ENCODE results near the gene PPOX. TPM values are rescaled to one million over a fixed set of nuclear protein-coding genes. Genes with fewer than 3 reads are reported as not detected.

PPOX gene
- total RNA-seq, 4 donors from 2014 or later = 12.8 to 22.1 (median 15.8) TPM

GRCh38 chr1:161137881-161138280 is 28.3 kb upstream of the PPOX start:
- no peak for DNase-seq (ENCODE audit: extremely low spot score)
- Histone ChIP-seq H3K4me3 (no peak overlapping the region), H3K9me3 (no peaks in the 10 kb centered on the region), H3K27ac (replicated peaks in 1 of 4) (no peak overlapping the region), H3K4me1 (peaks cover 12 to 28% (median 19%) of the 10 kb centered on the region in 4 donors), H3K36me3 (no peaks in the 10 kb centered on the region), H3K27me3 (no peaks in the 10 kb centered on the region)
- 66% methylated on average over 3 of the region's 3 CpGs for WGBS
- intact Hi-C loops (cut with DNase I) = no loop called here
- TF ChIP-seq EP300 (IDR thresholded peaks at IDR 0.05) (no peak), POLR2A (IDR thresholded peaks at IDR 0.05; ENCODE audit: low read depth) (no peak), POLR2AphosphoS5 (IDR thresholded peaks at IDR 0.05) (no peak)
- TF ChIP-seq, protein P1, sequence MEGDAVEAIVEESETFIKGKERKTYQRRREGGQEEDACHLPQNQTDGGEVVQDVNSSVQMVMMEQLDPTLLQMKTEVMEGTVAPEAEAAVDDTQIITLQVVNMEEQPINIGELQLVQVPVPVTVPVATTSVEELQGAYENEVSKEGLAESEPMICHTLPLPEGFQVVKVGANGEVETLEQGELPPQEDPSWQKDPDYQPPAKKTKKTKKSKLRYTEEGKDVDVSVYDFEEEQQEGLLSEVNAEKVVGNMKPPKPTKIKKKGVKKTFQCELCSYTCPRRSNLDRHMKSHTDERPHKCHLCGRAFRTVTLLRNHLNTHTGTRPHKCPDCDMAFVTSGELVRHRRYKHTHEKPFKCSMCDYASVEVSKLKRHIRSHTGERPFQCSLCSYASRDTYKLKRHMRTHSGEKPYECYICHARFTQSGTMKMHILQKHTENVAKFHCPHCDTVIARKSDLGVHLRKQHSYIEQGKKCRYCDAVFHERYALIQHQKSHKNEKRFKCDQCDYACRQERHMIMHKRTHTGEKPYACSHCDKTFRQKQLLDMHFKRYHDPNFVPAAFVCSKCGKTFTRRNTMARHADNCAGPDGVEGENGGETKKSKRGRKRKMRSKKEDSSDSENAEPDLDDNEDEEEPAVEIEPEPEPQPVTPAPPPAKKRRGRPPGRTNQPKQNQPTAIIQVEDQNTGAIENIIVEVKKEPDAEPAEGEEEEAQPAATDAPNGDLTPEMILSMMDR (IDR thresholded peaks at IDR 0.05) = no peak

- TF ChIP-seq POLR2A (IDR thresholded peaks at IDR 0.05; ENCODE audit: low read depth) (no peak), EP300 (IDR thresholded peaks at IDR 0.05) (no peak), POLR2AphosphoS5 (IDR thresholded peaks at IDR 0.05) (no peak)
- TF ChIP-seq, protein P1 (IDR thresholded peaks at IDR 0.05) = no peak
- Histone ChIP-seq H3K4me1 (peaks cover 12 to 27% (median 17%) of the 10 kb centered on the region in 4 donors), H3K27ac (replicated peaks in 1 of 4) (no peak overlapping the region), H3K4me3 (no peak overlapping the region), H3K27me3 (no peaks in the 10 kb centered on the region), H3K9me3 (no peaks in the 10 kb centered on the region), H3K36me3 (no peaks in the 10 kb centered on the region)
- intact Hi-C loops (cut with DNase I) = no loop called here
- no peak for DNase-seq (ENCODE audit: extremely low spot score)
- WGBS = 72% methylated on average over 1 of the region's 1 CpG
Observed at GRCh38 chr1:161138431-161138830, 27.8 kb upstream of the PPOX start.

DNA sequence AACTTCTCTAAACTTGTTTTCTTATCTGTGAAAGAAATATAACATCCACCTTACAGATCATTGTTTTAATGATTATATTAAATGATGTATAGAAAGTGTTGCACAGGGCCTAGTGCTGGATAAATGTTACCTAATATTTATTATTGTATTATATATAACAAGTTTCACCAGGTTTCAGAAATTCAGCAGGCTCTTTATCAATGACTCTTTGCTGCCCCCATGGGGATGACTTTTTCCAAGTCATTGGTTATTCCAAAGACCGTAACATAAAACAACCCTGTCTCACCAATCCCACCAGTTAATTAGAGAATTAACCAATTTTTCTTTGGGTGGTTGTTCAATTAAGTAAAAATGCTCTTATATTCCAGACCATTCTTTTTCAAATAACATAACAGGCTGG is 26.5 kb upstream of the PPOX start:
- Histone ChIP-seq H3K4me3 (no peak overlapping the region), H3K27ac (replicated peaks in 1 of 4) (no peak overlapping the region), H3K36me3 (no peaks in the 10 kb centered on the region), H3K9me3 (no peaks in the 10 kb centered on the region), H3K27me3 (no peaks in the 10 kb centered on the region), H3K4me1 (peaks cover 0 to 13% (median 4%) of the 10 kb centered on the region in 4 donors)
- 33% methylated on average over 1 of the region's 1 CpG for WGBS
- DNase-seq (ENCODE audit: extremely low spot score) = no peak
- no peak for TF ChIP-seq POLR2AphosphoS5 (IDR thresholded peaks at IDR 0.05)
- TF ChIP-seq, protein P1 (IDR thresholded peaks at IDR 0.05) = peak; percentile 24 to 47 (median 41)
- no peak for TF ChIP-seq EP300 (IDR thresholded peaks at IDR 0.05)
- intact Hi-C loops (cut with DNase I) = no loop called here

DNA sequence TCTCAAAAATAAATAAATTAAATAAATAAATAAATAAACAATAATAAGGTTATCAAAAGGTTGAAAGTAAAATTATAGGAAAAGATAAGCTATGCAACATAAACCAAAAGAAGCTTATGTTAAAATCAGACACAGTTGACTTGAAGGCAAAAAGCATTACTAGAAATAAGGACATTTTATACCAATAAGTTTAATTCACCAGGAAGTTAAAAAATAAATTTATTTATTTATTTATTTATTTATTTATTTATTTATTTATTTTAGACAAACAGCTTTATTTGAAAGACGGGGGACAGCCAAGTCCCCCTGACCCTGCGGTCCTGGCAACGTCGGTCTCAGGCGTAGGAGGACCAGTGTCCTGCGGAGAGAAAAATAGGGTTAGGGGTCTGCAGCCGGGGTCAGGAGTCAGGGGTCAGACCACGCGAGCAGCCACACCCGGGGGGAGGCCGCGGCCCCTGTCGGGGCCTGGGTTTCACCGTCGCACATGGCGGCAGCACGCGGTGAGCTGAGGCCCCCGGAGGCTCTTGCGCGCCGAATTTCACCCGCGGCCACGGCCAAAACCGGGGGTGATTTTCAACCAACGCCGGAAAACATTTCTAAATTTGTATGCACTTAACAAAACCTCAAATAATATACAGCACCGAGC is 25.3 kb upstream of the PPOX start:
- DNase-seq (ENCODE audit: extremely low spot score) = no peak
- Histone ChIP-seq H3K27me3 (no peaks in the 10 kb centered on the region), H3K36me3 (no peaks in the 10 kb centered on the region), H3K4me1 (peaks cover 0 to 11% (median 1%) of the 10 kb centered on the region in 4 donors), H3K4me3 (no peak overlapping the region), H3K27ac (replicated peaks in 1 of 4) (no peak overlapping the region), H3K9me3 (no peaks in the 10 kb centered on the region)
- 93% methylated on average over 29 of the region's 29 CpGs for WGBS
- no peak for TF ChIP-seq POLR2A (IDR thresholded peaks at IDR 0.05; ENCODE audit: low read depth)
- TF ChIP-seq, protein P1 (IDR thresholded peaks at IDR 0.05) = no peak
- intact Hi-C loops (cut with DNase I) = no loop called here

- no peaks in the 10 kb centered on the region for H3K4me1 ChIP-seq
- WGBS = 77% methylated on average over 3 of the region's 3 CpGs
- H3K27me3 ChIP-seq = no peaks in the 10 kb centered on the region
- no peak for DNase-seq (ENCODE audit: extremely low spot score)
- H3K4me3 ChIP-seq = no peak overlapping the region
- TF ChIP-seq, protein P1 (IDR thresholded peaks at IDR 0.05) = no peak
- TF ChIP-seq POLR2A (IDR thresholded peaks at IDR 0.05; ENCODE audit: low read depth) = no peak
- no peak for TF ChIP-seq POLR2AphosphoS5 (IDR thresholded peaks at IDR 0.05)
- no peak for TF ChIP-seq EP300 (IDR thresholded peaks at IDR 0.05)
- intact Hi-C loops (cut with DNase I) = no loop called here
- H3K9me3 ChIP-seq = no peaks in the 10 kb centered on the region
- H3K27ac ChIP-seq (replicated peaks in 1 of 4) = no peak overlapping the region
- no peaks in the 10 kb centered on the region for H3K36me3 ChIP-seq
Observed at GRCh38 chr1:161145832-161146231, 20.4 kb upstream of the PPOX start.
